Stimulated activated CD8-positive, alpha-beta memory T cell treated with anti-CD3 and anti-CD28 coated beads, Interleukin-12 subunit alpha, Interleukin-12 subunit beta, amount 100 ng/mL, for 24 hours (primary cell): ENCODE data around the gene MAP6D1.
"Not testable (repeated sequence)": the region's sequence is repeated elsewhere in the genome, so short reads cannot be mapped to it uniquely, and the experiment has no call there.

ENCODE experiments used
- DNase-seq: peaks from one replicate; pipeline ENCODE4 v3.0.0-alpha.2; 2020; ENCODE audit errors: extremely low read depth

MAP6D1 gene

GRCh38 chr3:183799461-183799860 is 25.9 kb downstream of the MAP6D1 start:
- no peak for DNase-seq

GRCh38 chr3:183797996-183798395 is 27.4 kb downstream of the MAP6D1 start:
- DNase-seq: no peak

DNA sequence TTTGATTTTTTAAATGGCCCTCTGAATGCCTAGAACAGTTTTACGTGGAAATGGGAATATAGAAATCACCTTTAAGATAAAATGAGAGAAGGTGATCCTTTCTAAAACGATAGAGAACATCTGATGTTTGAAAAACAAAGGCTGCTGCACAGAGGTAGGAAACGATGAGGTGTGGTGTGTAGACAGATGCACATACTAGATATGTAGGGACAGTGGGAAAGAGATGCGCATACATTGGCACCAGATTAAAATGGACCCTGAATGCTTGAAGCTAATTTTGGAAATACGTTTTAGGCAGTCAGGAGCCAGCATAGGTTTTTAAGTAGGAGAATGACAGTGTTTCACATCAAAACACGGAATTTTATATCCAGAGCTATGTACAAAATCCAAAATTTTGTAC is 29.0 kb downstream of the MAP6D1 start:
- no peak for DNase-seq

DNA sequence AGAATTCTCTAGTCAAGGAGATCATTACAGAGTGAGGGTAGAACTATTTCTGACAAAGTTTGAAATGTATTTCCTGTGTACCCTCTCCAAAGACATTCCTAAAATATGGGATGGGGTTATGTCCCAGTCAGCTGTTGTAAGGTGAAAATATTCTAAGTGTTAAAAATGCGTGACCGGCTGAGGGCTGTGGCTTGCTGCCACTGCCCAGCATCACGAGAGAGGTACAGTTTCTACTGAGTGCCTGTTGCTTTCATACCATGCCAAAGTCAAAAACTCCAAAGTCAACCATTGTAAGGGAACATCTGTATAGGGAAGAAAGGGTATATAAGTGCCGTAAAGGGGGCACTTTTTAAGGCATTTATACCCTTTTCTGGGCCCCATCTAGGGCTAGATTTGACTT is 30.9 kb downstream of the MAP6D1 start:
- DNase-seq: no peak

- no peak for DNase-seq
These were observed 32.4 kb downstream of the MAP6D1 start for GRCh38 chr3:183792976-183793375.

GRCh38 chr3:183790700-183791099 is 34.7 kb downstream of the MAP6D1 start:
- no peak for DNase-seq

GRCh38 chr3:183789826-183790225 is 35.6 kb downstream of the MAP6D1 start:
- DNase-seq: no peak

DNA sequence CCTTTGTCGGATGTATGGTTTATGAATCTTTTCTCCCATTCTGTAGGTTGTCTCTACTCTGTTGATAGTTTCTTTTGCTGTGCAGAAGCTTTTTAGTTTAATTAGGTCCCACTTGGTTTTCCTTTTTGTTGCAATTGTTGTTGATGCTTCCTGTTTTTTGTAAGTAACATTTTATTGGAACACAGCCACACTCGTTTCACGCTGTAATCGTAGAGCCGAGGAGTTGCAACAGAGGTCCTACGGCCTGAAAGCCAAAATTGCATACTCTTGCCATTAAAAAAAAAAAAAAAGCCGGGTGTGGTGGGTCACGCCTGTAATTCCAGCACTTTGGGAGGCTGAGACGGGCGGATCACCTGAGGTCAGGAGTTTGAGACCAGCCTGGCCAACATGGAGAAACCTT is 40.9 kb downstream of the MAP6D1 start:
- not testable (repeated sequence) for DNase-seq

DNA sequence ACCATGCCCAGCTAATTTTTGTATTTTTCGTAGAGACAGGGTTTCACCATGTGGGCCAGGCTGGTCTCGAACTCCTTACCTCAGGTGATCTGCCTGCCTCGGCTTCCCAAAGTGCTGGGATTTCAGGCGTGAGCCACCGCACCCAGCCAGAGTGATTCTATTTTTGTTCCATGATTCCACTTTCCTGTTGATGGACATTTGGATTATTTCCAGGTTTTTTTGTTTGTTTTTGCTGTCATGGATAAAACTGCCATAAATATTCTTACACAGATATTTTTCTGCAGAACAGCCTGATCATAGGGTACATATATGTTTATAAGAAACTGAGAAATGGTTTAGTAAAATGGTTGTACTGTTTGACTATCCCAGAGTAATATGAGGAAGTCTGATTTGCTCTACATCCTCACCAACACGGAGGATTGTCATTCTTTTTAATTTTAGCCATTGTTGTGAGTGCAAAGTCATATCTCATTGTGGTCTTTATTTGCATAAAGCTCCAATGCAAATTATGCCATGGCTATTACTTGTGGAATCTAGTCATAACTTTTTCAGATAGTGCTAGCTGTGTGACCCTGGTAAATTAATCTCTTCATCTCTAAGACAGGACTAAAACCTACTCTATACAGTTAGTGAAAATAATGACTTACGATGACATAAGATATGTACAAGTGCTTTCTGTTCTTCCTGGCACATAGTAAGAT is 42.7 kb downstream of the MAP6D1 start:
- DNase-seq: no peak

DNA sequence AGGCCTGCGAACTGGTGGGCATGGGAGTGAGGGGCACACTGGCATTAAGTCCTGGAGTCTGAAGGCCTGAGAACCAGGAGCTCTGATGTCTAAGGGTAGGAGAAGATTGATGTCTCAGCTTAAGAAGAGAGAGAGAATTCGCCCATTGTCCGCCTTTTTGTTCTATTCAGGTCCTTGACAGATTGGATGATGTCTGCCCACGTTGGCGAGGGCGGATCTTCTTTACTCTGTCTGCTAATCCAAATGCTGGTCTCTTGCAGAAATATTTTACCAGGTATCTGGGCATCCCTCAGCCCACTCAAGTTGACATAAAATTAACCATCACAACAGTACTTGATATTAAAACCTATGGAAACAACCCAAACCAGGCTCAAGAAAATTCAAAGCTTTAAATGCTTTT is 44.1 kb downstream of the MAP6D1 start:
- no peak for DNase-seq

- DNase-seq: no peak
These were observed 45.4 kb downstream of the MAP6D1 start for GRCh38 chr3:183779896-183780465.

DNA sequence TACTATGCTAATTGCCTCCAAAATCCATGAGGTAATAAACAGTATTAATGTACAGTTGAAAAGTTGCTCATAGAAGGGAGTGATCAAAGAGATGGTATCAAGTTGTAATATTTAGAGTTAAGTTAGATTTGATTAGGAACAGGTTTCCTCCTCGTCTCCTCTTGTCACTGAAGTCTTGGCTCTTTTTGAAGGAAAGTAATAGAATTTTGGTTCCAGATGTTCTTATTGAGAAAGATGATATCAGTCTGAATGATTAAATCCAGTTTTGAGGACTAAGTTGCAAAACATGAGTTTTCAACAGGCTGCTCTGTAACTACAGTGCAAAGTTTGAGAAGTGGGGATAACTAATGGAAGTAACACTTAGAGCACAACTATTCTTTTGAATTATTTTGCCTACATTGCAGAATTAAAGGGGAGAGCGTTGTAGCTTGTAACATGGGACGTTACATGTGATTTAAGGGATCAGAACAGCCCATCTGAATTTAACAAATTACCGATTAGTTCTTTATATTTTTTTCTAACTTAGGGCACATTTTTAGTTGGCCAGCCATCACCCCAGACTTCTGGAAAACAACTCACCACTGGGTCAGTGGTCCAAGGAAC is 48.3 kb downstream of the MAP6D1 start:
- DNase-seq: no peak

DNA sequence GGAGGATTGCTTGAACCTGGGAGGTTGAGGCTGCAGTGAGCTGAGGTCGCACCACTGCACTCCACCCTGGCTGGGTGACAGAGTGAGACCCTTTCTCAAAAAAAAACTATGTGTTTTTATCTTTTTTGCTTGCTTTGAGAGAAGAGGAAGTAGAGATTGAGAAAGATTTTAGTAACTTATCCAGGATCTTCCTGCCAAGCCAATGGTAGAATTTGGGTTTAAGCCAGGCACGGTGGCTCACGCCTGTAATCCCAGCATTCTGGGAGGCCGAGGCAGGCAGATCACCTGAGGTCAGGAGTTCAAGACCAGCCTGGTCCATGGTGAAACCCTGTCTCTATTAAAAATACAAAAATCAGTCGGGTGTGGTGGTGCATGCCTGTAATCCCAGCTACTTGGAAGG is 48.9 kb downstream of the MAP6D1 start:
- DNase-seq: not testable (repeated sequence)

DNA sequence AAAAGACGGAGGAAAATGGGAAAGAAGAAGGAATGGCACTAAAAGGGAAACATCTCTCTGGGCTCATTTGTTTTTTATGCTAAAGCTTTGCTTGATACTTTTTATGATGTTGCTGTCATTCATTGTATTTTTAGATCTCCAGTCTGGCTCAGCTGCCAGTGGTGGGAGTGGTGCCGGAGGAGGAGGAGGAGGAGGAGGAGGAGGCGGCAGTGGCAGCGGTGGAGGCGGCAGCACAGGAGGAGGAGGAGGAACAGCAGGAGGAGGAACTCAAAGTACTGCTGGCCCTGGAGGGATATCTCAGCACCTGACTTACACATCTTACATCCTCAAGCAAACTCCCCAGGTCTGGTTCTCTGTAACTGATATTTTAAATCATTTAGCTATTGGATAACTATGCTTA is 49.6 kb downstream of the MAP6D1 start:
- DNase-seq: no peak

DNA sequence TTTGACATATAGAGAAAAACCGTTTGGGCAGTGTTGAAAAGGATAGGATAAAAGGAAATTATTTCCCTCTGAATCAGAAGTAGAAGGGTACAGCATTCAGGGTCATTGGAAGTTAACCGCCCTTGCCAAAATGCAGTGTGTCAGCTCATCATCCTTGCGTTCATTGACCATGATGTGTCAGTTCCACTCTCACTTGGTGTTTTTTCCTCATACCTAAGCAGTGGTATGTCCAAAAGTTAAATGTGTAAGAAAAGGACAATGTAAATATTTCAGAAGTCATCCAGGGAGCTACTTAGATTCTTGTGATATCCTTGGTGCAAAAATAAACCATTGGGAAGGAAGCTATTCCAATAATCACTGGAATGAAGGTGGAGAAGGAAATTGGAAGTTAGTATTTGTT is 50.7 kb downstream of the MAP6D1 start:
- DNase-seq: no peak

DNA sequence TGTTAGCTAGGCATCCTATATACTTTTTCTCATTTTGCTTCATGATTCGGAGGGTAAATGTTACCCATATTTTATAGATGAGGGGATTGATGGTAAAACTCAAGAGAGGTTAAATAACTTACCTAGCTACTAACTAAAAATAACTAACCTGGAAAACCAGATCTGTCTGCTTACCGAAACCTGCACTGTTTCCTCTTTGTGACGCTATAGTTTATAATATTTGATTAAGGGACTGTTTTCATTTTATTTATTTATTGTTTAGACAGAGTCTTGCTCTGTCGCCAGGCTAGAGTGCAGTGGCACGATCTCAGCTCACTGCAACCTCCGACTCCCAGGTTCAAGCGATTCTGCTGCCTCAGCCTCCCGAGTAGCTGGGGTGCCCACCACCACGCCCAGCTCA is 55.9 kb downstream of the MAP6D1 start:
- no peak for DNase-seq

DNA sequence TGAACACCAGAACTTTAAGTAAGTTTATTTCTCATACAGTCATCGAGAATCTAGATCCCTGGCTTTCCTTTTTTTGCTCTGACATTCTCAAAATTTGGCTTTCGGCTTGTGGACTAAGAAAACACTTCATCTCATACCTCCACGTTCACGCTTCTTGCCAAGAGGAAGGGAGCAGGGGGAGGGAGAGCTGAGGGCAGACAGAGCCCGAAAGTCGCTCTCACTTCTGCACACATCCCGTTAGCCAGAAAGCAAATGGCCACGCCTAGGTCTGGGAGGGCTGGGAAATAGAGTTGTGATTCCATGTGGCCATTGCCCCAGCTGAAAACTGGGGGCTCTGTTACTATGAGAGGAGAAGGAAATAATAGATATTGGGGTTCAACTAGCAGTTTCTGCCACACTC is 57.3 kb downstream of the MAP6D1 start:
- no peak for DNase-seq

- peak; percentile 20 for DNase-seq
These were observed 58.4 kb downstream of the MAP6D1 start for GRCh38 chr3:183766745-183767606.

DNA sequence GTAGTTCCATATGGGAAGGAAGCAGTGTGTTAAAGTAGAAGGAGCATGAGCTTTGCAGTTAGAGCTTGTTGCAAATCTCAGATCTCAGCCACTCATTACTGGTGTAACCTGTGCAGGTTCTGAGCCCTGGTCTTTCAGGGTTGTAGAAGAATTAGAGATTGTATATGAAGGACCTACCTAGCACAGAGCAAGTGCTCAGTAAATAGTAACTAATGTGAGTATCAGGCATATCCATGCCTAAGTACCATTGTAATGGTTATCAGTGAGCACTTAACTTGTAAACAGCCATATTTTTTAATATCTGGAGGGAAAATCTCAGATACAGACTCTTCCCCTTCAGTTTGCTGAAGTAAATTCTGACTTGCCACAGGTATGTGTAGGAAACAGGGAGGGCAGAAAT is 59.3 kb downstream of the MAP6D1 start:
- no peak for DNase-seq
